Activated T-helper 1 cell treated with anti-CD3 and anti-CD28 coated beads, Interleukin-12 subunit alpha, Interleukin-12 subunit beta, Interleukin-2, Interleukin-4 antibody, amounts not matched to agents 30 ng/mL and 10 ng/mL and 1 ng/mL, durations not matched to agents 14 hours and 24 hours and 36 hours (primary cell): ENCODE measurements around the gene MROH2B. TPM values are rescaled to one million over a fixed set of nuclear protein-coding genes. Genes with fewer than 3 reads are reported as not detected.

Experiments used
- DNase-seq: peaks from one replicate; pipeline ENCODE4 v3.0.0; 2021; ENCODE audit warnings: low spot score
- H3K27ac Mint-ChIP-seq: one replicate; pipeline ENCODE4 v1.8.0; 2021; ENCODE audit warnings: mild to moderate bottlenecking, mixed read lengths
- H3K27me3 Mint-ChIP-seq: one replicate; pipeline ENCODE4 v1.8.0; 2022; ENCODE audit warnings: mild to moderate bottlenecking, moderate library complexity, mixed read lengths; ENCODE audit not compliant: insufficient read depth
- H3K36me3 Mint-ChIP-seq: one replicate; pipeline ENCODE4 v1.8.0; 2021; ENCODE audit warnings: low read depth, mixed read lengths
- H3K4me1 Mint-ChIP-seq: one replicate; pipeline ENCODE4 v1.8.0; 2021; ENCODE audit warnings: low read depth, mixed read lengths
- H3K4me3 Mint-ChIP-seq: one replicate; pipeline ENCODE4 v1.8.0; 2021; ENCODE audit warnings: mild to moderate bottlenecking, moderate library complexity, mixed read lengths
- H3K9me3 Mint-ChIP-seq: one replicate; pipeline ENCODE4 v1.8.0; 2021; ENCODE audit warnings: mixed read lengths
- intact Hi-C: fragments of 100-400 bp; cut with micrococcal nuclease; formaldehyde crosslinking; loops from one replicate; pipeline ENCODE4 v1.15.1; 2024
- total RNA-seq: library from RNA; stranded (reverse); gene quantifications from 2 replicates; pipeline ENCODE4 v1.2.3, GENCODE V29; 2022

MROH2B gene
- not detected in 2 replicates for total RNA-seq

DNA sequence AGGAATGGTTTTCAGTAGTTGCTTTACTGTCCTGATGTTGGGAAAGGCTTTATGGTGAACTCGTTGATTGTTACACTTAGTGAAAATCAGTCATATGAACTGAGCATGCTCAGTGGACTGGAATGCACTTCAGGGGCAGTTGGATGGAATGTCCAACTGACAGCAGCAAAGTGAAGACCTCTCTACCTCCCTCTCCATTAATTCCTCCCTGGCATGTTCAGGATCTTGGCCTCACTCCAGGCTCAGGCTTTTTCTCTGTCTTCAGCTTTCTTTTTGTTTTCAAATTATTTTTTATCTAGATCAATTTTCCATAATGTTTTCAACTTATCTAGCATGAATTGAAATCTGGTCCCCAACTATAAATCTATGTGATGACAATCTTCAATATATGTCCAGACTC is at the start of gene MROH2B:
Gene MROH2B, minus strand, starts transcription at position 101 of the 400 bp plus-strand sequence. CDS start 490 bp downstream, outside the sequence.
- H3K36me3 Mint-ChIP-seq = no peaks in the 10 kb centered on the region
- DNase-seq = no peak
- H3K4me3 Mint-ChIP-seq = no peak within 1 kb of the TSS
- intact Hi-C loops = no loop called here
- no peak within 1 kb of the TSS for H3K27ac Mint-ChIP-seq
- peaks cover 8% of the 10 kb centered on the region for H3K9me3 Mint-ChIP-seq
- no peaks in the 10 kb centered on the region for H3K4me1 Mint-ChIP-seq
- H3K27me3 Mint-ChIP-seq = no peaks in the 10 kb centered on the region

DNA sequence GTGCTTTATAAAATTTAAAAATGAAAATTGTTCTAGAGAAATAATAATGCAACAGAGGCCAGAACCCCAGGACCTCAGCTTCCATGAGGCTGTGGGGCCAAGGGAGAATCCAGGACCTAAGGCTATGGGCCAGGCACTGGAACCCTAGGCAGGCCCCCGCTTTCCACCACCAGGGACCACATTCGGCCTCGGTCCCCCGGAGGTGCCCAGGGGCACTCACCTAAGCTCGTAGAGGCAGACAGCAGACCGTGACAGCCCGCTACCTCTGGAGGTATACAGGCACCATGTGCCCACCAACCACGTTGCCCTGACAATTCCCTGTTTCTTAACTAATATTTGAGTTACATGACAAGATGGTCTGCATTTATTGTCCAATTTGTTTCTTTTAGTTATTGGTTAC is 49.5 kb upstream of the MROH2B start:
- H3K9me3 Mint-ChIP-seq = no peaks in the 10 kb centered on the region
- intact Hi-C loops = no loop called here
- H3K4me1 Mint-ChIP-seq = no peaks in the 10 kb centered on the region
- H3K27ac Mint-ChIP-seq = no peak overlapping the region
- no peaks in the 10 kb centered on the region for H3K27me3 Mint-ChIP-seq
- H3K4me3 Mint-ChIP-seq = no peak overlapping the region
- DNase-seq = no peak
- no peaks in the 10 kb centered on the region for H3K36me3 Mint-ChIP-seq

DNA sequence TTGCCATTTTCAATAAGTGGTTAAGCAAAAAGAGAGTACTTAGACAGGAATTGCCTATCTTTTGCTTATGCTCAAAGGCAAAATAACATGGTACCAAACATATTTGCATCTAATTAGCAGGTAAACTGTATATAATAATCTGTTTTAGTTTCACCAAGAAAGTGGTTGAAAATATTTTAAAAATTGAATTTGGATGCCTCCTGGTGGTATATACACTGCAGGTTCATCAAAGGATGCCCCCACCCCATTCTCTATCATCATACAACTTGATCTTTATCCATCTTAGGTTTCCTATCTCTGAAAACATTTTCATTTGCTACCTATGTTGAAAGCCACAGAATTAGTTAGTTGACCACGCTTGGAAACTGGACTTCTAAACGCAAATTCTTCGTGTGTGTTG is 47.0 kb upstream of the MROH2B start:
- no peak overlapping the region for H3K27ac Mint-ChIP-seq
- intact Hi-C loops = no loop called here
- H3K27me3 Mint-ChIP-seq = no peaks in the 10 kb centered on the region
- no peak overlapping the region for H3K4me3 Mint-ChIP-seq
- H3K4me1 Mint-ChIP-seq = no peaks in the 10 kb centered on the region
- H3K36me3 Mint-ChIP-seq = no peaks in the 10 kb centered on the region
- DNase-seq = no peak
- H3K9me3 Mint-ChIP-seq = no peaks in the 10 kb centered on the region

DNA sequence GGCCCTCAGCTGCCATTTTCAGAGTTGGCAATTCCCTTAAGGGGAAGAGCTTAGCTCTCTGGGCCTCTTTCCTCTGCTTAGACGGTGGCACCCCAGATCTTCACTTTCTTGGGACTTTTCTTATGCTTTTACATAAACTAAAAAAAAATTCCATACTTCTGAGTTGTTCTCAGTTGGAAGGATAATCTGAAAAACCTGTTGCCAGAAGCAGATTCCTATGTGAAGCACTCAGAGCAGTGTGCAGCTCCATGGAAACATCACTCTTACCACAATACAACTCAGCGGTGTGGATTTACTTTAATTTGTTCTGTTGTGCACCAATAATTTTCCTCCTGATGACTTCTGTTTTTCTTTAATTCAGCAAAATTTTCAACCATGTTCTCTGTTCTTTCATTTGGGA is 44.1 kb upstream of the MROH2B start:
- no peaks in the 10 kb centered on the region for H3K9me3 Mint-ChIP-seq
- no peaks in the 10 kb centered on the region for H3K27me3 Mint-ChIP-seq
- H3K36me3 Mint-ChIP-seq = no peaks in the 10 kb centered on the region
- no peaks in the 10 kb centered on the region for H3K4me1 Mint-ChIP-seq
- no peak overlapping the region for H3K27ac Mint-ChIP-seq
- no peak for DNase-seq
- H3K4me3 Mint-ChIP-seq = no peak overlapping the region
- intact Hi-C loops = no loop called here

DNA sequence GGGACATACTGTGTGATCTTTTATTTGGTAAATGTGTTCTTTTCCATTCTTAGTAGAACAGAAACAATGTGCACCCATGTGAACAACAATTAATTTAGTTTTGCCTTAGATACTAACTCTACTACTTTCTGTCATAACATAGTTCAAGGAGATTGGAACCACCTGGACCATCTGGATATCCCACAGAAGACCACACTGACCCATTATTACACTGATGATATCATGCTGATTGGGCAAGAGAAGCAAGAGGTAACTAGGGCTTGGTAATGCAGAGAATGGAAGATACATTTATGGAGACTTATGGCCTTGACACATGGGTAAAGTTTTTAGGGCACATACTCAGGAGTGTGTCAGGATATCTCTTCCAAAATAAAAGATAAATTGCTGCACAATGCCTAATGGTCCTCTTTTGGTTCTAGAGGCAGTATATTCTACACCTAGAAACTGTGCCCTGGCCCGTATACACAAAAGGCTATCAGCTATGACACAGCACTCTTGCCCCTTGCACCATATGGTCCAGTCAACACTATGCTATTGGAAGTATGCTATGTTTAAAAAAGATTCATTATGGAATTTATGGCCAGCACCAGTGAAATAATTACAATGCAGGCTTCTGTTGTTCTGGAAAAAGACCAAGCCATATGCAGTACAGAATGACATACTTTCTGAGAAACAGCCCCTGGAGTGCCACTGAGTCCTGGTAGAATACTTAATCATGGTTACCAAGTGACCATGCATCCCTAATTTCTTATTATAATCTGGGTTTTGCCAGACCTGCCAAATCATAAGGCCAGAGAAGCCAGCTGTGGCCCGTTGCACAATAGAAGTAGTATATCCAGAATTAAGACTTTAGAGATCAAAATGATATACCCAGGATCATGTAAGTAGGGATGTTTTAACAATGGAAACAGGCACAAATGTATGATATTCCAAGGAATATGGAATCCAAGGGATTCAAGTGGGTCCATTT is 41.6 kb upstream of the MROH2B start:
- intact Hi-C loops = no loop called here
- Mint-ChIP-seq H3K27me3 (no peaks in the 10 kb centered on the region), H3K9me3 (no peaks in the 10 kb centered on the region), H3K4me1 (no peaks in the 10 kb centered on the region), H3K27ac (no peak overlapping the region), H3K36me3 (no peaks in the 10 kb centered on the region), H3K4me3 (no peak overlapping the region)
- no peak for DNase-seq

DNA sequence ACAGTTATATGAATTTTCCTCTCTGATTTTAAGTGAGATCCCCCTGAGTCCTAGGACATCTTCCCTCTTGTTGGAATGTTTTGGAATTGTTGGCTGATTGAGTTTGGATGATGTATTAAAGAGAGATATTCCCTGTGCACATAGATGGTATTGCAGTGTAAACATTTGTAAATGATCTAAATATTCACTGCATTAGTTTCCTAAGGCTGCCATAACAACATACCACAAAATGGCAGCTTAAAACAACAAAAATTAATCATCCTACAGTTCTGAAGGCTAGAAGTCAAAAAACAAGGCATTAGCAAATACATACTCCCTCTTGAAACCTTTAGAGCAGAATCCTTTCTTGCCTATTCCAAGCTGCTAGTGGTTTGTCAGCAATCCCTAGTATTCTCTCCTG is 38.0 kb upstream of the MROH2B start:
- Mint-ChIP-seq H3K9me3 (no peaks in the 10 kb centered on the region), H3K4me3 (no peak overlapping the region), H3K4me1 (no peaks in the 10 kb centered on the region), H3K27ac (no peak overlapping the region), H3K36me3 (no peaks in the 10 kb centered on the region), H3K27me3 (no peaks in the 10 kb centered on the region)
- intact Hi-C loops = no loop called here
- no peak for DNase-seq

DNA sequence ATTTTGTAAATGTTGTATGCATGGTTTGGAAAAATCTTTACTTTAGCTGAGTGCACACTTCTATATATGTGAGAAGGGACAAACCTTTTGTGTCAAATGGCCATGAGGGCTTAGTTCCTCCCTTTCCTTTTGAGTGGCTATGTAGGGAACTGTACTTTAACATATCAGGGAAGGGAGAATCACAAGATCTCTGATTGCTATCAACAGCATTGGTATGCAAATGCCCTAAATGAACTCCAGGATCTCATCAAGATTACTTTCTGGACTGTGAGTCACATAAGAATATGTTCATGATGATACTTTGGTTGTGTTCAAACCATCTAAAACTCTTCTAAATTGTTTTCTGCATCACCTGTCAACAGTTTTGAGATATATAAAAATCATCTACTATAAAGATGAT is 31.2 kb upstream of the MROH2B start:
- Mint-ChIP-seq H3K36me3 (no peaks in the 10 kb centered on the region), H3K4me3 (no peak overlapping the region), H3K9me3 (no peaks in the 10 kb centered on the region), H3K27ac (no peak overlapping the region), H3K27me3 (no peaks in the 10 kb centered on the region), H3K4me1 (no peaks in the 10 kb centered on the region)
- intact Hi-C loops = no loop called here
- no peak for DNase-seq

DNA sequence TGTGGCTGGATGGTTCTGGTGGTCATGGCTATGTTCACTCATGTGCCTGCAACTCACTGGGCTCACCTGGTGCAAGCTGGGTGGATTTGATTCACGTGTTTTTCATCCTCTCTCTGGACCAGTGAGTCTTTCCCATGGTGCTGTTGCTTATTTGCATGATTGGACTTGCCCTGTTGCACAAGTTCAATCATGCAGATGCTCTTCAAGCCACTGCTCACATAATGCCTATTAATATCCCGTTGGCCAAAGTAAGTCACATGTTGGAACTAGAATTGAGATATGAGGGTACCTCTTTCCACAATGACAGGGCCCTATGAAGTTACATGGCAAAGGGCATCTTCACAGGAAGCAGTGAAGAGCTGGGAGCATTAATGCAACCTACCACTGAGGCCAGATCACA is 26.5 kb upstream of the MROH2B start:
- H3K9me3 Mint-ChIP-seq = no peaks in the 10 kb centered on the region
- no peak for DNase-seq
- H3K4me3 Mint-ChIP-seq = no peak overlapping the region
- intact Hi-C loops = no loop called here
- no peak overlapping the region for H3K27ac Mint-ChIP-seq
- no peaks in the 10 kb centered on the region for H3K27me3 Mint-ChIP-seq
- H3K36me3 Mint-ChIP-seq = no peaks in the 10 kb centered on the region
- no peaks in the 10 kb centered on the region for H3K4me1 Mint-ChIP-seq

DNA sequence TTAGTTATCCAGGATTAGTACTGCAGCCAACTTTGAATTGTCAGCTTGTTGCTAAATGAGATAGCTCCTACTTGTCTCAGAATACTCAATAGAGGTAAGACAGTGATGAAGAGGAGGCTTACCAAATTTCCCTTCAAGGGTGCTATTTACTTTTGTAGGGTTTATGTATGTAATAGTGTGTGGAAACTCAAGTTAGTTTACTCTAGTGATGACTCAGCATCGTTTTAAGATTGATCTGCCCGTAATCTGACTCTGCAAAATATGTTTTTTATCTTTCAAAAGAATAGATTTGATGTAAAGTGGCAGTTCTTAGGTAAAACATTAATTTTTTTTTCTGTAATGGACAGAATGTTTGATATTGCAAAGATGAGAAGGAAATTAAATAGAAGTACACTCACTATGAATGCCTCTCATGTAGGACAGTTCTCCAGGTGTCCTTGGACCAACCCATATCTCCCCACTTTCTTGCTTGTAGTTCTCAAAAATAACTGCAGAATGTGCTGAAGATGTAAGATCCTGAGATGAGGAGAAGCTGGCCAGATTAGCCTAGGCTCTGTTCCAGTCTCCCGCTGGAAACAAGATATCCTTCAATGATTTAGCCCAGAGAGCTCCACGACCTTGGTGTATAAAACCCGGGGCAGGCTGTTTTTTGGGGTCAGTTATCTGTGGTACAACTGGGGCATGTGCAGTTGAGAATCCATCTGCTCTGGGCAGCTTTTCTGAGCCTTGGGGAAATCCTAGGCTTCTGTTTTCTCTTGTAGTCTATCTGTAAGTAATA is 24.4 kb upstream of the MROH2B start:
- Mint-ChIP-seq H3K4me3 (no peak overlapping the region), H3K27ac (no peak overlapping the region), H3K4me1 (no peaks in the 10 kb centered on the region), H3K9me3 (no peaks in the 10 kb centered on the region), H3K27me3 (no peaks in the 10 kb centered on the region), H3K36me3 (no peaks in the 10 kb centered on the region)
- no peak for DNase-seq
- intact Hi-C loops = no loop called here

DNA sequence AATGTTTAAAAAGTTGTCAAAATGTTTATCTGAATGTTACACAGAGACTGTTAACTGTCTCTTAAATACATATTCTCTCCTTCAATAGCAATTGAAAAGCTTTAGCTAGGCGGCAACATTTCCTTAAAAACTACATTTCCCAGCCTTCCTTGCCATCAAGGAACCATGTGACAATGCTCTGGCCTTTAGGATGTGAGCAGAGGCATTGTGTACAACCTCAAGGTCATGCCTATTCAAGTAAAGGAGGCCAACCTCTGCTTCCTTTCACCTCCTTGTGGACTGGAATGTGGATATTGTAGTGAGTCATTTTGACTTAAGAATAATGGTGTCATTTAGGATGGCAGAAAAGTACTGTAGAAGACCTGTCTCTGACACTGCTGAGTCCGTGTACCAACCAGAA is 23.7 kb upstream of the MROH2B start:
- H3K4me3 Mint-ChIP-seq = no peak overlapping the region
- no peaks in the 10 kb centered on the region for H3K4me1 Mint-ChIP-seq
- intact Hi-C loops = no loop called here
- H3K27ac Mint-ChIP-seq = no peak overlapping the region
- H3K9me3 Mint-ChIP-seq = no peaks in the 10 kb centered on the region
- no peak for DNase-seq
- H3K27me3 Mint-ChIP-seq = no peaks in the 10 kb centered on the region
- no peaks in the 10 kb centered on the region for H3K36me3 Mint-ChIP-seq

DNA sequence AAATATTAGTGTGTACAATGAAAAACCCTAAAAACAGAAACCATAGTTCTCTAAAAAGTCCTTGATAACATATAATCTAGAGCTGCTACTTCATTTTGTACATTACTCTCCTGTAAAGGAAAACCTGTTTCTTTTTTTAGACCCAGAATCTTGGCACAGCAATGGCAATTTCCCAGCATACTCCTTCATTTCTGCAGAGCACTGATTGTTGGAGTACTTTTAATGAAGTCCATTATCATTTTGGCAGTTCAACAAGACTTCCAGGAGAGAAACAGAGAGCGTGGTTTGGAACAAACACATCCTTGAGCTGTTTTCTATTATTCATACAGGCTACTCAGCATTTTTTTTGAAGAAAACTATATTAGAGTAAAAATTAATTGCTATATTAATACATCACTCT is 22.7 kb upstream of the MROH2B start:
- H3K27ac Mint-ChIP-seq = no peak overlapping the region
- no peaks in the 10 kb centered on the region for H3K4me1 Mint-ChIP-seq
- H3K36me3 Mint-ChIP-seq = no peaks in the 10 kb centered on the region
- H3K9me3 Mint-ChIP-seq = no peaks in the 10 kb centered on the region
- no peak for DNase-seq
- no peak overlapping the region for H3K4me3 Mint-ChIP-seq
- H3K27me3 Mint-ChIP-seq = no peaks in the 10 kb centered on the region
- intact Hi-C loops = no loop called here

DNA sequence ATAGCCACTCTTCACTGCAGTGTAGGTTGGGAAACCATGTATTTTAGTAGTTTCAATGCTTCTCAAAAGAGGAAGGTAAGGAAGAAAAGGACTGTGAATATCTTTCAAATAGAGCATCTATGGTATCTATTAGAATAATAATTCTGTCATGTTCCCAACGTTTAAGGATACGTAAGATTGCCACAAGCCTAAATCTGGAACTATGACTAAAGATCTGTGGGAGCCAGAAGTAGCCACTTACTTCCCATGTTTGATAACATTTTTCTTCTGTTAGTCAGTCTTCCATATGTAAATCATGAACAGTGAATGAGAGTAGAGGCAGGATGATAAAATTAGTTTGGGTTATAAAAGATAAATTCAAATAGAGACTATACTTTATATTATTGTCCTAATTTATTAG is 16.3 kb upstream of the MROH2B start:
- intact Hi-C loops = no loop called here
- no peak for DNase-seq
- no peaks in the 10 kb centered on the region for H3K36me3 Mint-ChIP-seq
- no peaks in the 10 kb centered on the region for H3K9me3 Mint-ChIP-seq
- H3K27me3 Mint-ChIP-seq = no peaks in the 10 kb centered on the region
- H3K27ac Mint-ChIP-seq = no peak overlapping the region
- no peak overlapping the region for H3K4me3 Mint-ChIP-seq
- no peaks in the 10 kb centered on the region for H3K4me1 Mint-ChIP-seq

DNA sequence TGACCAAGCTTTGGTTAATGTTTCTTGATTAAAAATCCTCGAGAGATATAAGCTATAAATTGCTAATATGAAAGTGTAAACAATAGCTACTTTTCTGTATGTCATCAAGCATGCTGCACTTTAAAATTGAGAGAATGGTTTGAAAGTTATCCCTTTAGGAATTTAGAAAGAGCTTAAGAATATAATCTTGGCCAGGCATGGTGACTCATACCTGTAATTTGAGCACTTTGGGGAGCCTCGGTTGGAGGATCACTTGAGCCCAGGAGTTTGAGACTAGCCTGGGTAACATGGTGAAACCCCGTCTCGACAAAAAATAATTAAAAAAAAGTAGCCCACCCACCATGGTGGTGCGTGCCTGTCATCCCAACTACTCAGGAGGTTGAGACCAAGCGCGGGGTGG is 12.2 kb upstream of the MROH2B start:
- intact Hi-C loops = no loop called here
- Mint-ChIP-seq H3K27me3 (no peaks in the 10 kb centered on the region), H3K4me1 (no peaks in the 10 kb centered on the region), H3K9me3 (no peaks in the 10 kb centered on the region), H3K36me3 (no peaks in the 10 kb centered on the region), H3K27ac (no peak overlapping the region), H3K4me3 (no peak overlapping the region)
- no peak for DNase-seq
